GM19395 (cell line): ENCODE results near the gene BFSP2.
"Not testable (repeated sequence)": the region's sequence is repeated elsewhere in the genome, so short reads cannot be mapped to it uniquely, and the experiment has no call there.

Source experiments
- ATAC-seq: cut with Tn5 transposase; IDR thresholded peaks from one replicate; pipeline ENCODE4 v1.9.1; 2021; ENCODE audit warnings: mild to moderate bottlenecking, moderate library complexity; ENCODE audit not compliant: unreplicated experiment

BFSP2 gene

DNA sequence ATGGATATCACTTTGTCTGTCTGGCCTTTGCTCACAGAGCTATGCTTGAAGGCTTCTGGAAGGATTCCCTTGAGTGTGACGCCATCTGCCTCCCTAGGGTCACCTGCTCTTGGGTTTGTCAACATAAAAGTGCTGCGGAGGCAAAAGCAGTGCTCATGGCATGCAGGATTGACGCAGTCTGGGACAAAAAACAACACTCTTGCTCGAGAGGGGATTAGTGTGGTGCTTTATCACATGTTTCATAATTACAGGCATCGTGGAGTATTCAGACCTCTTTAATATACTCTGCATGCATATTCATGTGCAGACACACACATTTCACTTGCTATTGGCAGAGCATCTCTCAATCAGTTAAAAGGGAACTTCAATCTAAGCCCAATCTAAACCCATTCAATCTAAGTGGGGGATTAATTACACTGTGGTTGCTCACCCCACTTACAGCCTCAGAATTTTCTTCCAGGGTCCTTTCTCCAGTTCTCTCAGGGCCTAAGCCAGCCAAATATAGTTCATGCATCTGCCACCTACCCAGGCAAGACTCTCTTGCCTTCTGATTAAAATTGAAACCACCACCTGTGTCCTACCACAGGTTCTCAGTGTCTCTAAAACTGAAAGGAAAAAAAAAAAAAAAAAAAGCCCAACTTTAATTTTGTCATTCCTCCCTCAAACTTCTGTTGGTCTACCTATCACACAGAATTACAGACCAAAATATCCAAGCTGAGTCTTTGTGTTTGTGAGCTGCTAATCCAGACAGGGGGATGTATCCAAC lies 75.6 kb downstream of the BFSP2 start:
- ATAC-seq: peak; percentile 78

DNA sequence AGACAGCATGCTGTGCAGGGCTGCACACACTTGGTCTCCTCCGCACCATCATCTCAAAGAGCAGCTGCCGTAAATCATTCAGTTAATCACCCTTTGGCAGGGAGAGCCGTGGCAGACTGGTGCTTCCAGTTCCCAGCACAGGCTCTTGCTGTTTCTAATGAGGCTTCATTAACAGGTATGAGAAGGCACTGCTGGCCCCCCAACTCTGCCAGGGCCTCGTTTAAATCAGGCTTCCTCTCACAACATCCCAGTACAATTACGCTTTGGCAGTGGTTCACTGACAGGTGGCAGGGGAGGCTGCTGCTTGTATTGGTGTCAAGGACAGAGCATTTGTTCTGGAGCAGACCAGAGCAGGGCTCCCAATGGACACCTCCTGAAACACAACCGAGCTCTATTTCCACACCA lies 77.1 kb downstream of the BFSP2 start:
- no peak for ATAC-seq

DNA sequence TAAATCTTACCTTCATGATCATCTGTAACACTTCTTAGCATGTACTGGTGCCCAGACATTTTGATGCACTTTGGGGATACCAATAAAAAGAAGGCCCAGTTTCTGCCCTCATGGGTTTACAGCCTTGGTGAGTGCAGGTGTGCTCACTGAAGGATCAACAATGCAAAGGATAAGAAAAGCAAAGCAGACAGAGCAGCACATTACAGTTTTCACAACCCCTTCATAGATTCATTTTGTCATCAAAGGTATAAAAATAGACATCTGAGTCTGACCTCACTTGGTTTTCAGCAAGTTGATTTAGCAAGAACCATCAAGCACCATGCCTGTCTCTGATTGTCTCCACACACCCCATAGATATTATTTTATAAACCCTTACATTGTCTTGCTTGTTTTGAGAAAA lies 77.6 kb downstream of the BFSP2 start:
- ATAC-seq: peak; percentile 45

DNA sequence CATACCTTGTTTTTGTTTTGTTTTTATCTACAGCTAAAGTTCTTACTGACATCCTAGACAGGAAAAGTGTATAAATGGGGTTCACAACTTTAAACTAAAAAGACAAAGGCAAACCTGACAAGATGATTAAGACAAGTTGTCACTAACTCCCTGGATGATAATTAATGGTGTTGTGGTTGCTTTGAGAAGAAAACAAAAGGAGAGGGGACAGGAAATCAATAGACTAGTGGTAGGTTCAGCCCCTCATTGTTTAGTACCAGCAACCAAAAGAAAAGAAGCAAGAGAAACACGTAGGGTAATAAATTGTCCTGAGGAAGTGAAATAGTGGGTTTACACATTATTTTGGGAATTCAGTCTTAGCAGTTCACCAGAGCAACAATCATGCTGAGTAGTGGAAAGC lies 78.8 kb downstream of the BFSP2 start:
- no peak for ATAC-seq

DNA sequence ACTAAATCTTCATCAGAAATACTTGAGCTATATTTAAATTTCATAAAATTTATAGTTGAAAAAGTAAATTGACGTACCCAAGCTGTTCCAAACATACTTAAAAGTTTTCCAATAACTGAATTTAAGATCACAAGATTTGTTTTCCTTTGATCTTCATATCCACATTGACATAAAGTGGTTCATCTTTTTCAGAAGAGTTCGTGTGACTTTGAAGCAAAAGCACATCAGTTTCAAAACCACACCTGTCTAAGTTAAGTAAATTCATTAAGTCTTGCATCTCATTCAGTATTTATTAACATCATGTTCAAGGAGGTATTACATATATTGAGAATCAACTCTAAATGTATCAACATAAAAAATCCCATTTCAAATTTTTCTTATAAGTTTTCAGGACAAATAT lies 79.5 kb downstream of the BFSP2 start:
- ATAC-seq: no peak

DNA sequence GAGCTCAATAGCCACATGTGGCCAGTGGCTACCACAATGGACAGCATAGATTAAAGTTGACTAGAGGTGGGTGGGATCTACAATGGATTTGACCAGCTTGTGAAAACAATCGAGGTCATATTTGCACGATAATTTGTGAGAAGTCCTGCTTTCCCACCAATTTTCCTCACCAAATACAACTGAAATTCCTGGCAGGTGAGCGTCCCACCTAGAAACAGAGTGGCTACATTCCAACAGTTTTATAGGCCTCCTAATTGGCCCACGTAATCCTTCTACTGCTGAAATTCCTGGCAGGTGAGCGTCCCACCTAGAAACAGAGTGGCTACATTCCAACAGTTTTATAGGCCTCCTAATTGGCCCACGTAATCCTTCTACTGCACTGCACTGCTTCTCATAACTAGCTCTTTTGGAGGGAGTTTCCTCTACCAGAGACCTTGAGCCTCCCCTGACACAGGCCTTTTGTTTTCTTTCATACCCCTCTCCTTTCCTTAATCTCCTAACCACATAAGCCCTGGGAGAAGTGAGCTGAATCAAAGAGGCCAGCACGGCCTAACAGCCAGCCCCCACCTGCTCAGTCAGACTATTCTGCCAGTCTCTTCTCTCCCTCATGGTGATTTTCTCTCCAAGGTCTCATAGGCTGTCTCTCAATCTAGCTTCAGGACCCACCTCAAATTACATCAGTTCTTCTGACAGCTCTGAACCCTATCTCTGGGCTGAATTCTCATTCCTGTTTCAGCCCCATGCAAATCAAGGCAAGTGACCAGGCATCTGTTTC lies 80.2 kb downstream of the BFSP2 start:
- ATAC-seq: peak; percentile 60

DNA sequence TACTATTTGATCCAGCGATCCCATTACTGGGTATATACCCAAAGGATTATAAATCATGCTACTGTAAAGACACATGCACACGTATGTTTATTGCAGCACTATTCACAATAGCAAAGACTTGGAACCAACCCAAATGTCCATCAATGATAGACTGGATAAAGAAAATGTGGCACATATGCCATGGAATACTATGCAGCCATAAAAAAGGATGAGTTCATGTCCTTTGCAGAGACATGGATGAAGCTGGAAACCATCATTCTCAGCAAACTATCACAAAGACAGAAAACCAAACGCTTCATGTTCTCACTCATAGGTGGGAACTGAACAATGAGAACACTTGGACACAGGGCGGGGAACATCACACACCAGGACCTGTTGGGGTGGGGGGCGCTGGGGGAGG lies 82.6 kb downstream of the BFSP2 start:
- ATAC-seq: not testable (repeated sequence)

DNA sequence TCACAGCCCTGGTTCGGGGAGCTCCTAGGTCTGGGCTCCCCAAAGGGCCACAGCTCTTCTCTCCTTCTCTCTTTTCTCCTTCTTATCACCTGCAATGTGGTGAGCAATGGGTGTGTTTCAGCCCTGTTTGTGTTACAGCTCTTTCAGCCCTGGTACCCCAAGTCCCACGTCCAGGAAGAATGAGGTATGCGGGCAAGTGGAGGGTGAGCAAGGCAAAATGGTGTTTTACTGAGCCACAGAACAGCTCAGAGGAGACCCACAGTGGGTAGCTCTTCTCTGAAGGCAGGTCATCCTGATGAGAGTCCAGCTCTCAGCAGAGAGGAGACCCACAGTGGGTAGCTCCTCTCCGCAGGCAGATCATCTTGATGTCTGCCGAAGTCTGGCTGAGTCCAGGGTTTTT lies 86.8 kb downstream of the BFSP2 start:
- ATAC-seq: no peak

DNA sequence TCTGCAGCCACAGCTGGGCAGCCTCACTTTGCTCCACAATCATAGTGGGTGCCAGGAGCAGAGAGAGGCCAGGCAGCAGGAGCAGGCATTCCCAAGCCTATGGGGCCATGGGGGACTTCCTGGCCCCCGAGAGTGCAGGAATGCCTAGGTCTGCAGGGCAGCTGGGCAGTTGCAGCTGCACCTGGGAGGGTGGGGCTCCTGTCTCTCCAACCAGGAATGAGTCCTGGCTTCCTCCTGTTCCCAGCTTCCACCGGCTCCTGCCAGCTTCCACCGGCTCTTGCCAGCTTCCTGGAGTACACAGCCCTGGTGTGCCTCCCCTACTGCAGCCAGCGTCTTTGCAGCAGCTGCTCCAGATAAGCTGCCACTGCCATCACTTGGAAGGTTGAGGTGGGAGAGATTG lies 87.3 kb downstream of the BFSP2 start:
- no peak for ATAC-seq

DNA sequence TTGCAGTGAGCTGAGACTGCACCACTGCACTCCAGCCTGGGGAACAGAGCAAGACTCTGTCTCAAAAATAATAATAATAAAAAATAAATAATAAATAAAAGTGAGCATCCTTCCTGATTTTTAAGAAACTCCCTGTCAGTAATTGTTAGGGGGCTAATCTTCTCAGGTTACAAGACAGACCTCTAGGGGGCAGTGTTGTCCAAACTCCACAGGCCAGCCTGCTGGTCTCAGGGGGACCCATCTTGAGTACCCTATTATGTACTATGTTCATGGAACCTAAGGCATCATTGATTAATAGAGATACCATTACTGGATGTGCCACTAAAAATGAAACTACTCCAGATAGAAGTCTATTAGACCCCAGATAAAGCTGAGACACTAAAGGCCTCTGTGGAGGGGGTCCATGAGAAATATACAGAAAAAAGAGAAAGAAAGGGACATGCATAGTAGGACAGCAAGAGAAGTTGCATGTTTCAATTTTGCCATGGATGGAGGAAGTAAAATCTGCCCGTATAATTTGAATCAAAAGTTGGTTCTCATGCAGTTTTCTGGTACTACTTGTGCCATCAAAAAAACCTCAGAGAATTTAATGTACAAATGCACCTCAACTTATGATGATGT lies 88.2 kb downstream of the BFSP2 start:
- ATAC-seq: no peak

DNA sequence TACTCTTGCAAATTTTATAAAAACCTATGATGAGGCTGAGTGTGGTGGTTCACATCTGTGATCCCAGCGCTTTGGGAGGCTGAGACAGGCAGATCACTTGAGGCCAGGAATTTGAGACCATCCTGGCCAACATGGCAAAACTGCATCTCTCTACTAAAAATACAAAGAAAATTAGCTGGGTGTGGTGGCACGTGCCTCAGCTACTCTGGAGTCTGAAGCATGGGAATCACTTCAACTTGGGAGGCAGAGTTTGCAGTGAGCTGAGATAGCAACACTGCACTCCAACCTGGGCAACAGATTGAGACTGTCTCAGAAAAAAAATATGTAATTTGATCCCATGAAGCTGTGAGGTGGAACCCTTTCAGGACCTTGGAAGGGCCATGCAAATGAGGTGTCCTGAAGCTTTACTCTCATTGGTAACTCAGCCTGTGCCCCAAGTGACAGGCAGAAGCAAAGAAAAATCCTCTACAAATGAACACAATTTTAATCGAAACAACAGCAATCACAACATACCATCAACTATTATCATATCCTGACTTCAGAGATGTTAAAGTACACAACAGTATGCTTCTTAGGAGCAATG lies 89.0 kb downstream of the BFSP2 start:
- no peak for ATAC-seq

DNA sequence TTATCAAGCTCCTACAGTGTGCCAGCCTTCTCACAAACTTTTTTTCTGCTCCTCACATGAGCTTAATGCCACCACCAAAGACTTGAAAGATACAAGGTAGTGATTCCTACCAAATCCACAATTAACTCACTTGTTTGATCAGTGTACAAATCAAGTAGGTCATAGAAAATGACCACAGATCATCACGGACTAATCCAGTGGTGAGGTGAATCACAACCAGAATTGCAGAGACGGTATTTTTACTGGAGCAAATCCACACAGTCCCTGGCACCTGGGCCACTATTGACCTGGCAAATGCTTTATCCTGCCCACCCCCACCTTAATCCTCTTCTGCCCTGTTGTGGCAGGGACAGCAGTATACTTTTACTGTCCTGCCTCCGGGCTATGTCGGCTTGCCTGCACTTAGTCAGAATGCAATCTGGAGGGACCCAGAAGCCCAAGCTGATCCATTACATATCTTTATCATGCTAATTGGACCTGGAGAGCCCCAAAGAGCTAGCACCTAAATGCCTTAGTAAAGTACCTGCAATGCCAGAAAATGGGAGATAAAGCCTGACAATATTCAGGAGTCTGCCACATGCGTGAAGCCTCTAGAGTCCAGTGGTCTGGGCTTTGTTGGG lies 89.7 kb downstream of the BFSP2 start:
- ATAC-seq: no peak

DNA sequence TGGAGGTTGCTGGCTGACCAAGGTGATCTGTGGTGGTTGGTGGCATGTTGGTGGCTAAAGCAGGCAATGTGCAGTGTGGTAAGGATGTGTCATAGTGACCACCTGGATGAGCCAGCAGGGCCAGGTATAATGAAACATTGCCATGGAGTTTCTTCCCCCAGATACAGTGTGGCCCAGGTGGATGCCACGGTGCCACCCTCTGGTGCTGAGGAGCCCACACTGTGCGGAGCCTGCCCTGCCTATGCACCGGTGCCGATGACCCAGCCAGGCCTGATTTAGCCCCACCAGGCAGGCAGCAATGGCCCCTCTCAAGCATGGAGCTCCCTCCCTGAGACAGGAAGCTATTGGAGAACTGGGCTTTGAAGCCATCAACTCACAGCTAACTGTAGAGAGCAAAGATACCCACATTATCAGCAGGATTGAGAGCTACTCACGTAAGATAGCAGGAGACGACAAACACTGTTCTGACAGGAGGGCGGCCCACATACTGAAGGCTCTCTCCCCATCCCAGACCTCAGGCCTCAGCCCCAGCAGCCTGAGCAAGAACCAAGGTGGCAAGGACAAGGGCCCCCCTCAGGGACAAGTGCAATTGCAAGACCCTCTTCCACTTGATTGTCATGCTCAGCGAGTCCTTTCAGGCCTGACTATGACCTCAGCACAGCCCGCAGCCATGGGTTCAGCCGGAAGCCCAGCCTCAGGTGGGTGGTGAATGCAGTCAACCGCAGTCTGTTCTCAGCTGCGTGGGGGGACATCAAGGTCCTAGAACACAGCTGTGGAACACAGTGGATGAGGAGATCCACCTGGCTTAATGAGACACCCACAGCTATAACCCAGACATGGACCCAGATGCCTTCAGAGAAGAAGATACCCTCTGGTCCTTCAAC lies 90.9 kb downstream of the BFSP2 start:
- peak; percentile 89 for ATAC-seq

DNA sequence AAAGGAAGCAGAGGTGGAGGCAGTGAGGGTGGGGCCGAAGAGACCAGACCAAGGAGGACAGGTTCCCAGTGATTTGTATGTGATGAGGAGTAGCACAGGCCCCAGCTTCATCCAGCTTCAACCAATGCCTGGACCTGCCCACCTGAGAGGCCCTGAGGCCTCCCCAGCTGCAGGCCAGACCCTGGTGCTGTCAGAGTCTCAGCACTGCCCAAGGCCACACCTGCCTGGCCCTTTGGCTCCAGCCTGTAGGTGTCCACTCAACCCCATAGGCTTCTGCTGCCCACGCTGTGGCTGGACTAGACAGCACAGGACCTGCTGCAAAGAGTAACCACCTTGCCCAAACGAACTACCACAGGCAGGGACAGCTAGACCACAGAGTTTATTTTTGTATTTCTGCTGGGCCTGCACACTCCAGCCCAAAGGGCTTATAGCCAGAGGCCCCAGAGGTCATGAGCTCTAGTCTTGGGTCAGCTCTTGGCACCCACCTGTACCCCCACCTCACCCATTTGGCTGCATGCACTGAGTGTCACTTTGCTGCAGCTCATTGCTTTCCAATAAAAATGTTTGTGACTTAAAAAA lies 91.7 kb downstream of the BFSP2 start:
- ATAC-seq: peak; percentile 30

DNA sequence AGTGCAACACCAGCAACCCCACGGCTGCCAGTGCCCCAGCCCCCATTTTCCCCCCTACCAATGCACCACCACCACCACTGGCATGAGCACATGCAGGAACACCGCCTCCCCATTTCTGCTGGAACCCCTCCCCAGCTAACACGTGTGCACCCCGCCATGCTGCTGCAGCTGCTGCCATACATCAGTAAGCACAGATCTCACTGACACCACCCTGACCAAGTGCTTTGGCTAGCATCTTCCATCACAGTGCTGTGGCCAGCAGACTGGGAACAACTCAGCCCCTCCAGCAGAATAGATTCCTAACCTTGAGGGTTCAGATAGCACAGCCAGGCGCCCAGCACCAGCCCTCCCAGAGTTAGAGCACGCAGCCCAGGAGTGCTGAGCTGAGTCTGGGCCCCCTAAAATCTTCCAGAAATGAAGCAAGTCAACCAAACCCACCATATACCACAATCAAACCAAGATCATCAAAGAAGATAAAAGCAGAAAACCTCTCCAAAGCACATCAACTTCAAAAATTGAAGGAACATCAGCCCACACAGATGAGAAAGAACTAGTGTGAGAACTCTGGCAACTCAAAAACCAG lies 92.4 kb downstream of the BFSP2 start:
- no peak for ATAC-seq

DNA sequence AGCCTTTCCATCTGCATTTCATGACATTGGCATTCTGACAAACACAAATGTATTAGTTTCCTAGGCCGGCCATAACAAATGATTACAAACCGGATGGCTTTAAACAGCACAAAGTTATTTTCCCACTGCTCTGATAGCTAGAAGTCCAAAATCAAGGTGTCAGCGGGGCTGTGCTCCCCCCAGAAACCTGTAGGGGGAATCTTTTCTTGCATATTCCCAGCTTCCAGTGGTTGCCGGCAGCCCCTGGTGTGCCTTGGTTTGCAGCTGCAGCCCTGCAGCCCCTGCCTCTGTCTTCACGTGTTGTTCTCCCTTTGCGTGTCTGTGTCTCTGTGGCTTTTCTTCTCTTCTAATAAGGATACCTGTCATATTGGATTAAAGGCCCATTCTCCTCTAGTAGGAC lies 94.6 kb downstream of the BFSP2 start:
- ATAC-seq: no peak

DNA sequence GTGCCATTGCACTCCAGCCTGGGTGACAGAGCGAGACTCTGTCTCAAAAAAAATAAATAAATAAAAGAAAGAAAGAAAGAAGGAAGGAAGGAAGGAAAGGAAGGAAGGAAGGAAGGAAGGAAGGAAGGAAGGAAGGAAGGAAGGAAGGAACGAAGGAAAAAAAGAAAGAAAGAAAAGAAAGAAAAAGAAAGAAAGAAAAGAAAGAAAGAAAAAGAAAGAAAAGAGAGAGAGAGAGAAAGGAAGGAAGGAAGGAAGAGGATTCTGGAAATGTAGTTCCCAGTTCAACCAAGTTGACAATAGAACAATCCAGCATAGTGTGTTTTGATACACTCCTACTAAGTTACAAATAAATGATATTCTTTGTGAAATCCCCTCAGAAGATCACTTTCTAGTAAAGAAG lies 102.7 kb downstream of the BFSP2 start:
- not testable (repeated sequence) for ATAC-seq

DNA sequence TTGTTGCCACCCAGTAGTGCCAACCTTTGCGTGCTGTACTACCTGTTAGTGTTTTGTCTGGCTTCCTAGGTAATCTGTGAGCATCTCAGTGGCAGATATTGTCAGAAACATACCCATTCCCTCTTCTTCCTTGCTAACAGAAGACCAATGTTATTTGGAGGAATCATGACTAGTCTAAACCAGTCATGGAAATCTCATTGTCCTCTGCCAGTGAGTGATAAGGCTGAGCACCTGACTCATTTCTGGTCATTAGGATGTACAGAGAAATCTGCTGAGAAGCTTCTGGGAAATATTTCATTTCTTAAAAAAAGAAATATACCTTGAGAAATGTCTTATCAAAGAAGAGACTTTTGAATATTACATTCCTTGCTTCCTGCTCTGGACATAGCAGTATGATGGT lies 103.6 kb downstream of the BFSP2 start:
- ATAC-seq: no peak

DNA sequence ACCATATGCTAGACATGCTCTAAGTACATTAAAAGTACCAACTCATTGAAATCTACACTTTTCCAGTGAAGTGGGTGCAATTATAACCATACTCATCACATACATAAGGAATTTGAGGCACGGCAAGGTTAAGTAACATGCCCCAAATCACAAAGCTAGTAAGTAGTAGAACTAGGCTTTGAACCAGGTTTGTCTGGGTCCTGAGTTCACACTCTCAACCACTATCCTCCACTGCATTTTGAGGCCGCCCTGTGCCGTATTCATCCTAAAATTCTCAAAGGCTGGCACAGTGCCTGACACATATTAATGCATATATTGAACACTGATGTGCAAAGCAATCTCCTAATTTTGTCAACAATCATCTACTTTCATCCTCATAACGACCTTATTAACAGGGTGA lies 104.9 kb downstream of the BFSP2 start:
- ATAC-seq: no peak
